ENCODE data around the gene CFAP58.
"Not testable (repeated sequence)": the region's sequence is repeated elsewhere in the genome, so short reads cannot be mapped to it uniquely, and the experiment has no call there.

The CFAP58 gene

DNA sequence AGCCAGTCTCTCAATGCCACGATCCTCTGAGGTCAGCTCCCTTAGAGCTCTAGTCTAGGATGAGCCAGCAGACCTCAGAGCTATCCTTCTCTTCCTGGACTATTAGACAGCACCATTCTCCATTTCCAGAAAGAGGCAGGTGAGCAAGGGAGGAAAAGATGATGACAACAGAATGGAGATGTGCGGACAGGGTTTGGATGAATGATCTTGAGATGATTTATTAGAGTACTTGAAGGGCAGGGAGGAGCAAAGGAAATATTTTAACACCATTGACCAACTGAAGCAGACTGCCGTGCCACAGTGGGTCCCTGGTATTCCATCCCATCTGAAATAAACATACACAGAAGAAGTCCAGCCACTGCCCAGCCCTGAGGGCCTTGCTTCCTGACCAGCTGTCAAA is 94.3 kb downstream of the CFAP58 start:
- H3K36me3 ChIP-seq (ENCODE audit: insufficient read depth, low read length), result no peaks in the 10 kb centered on the region
- no peaks in the 10 kb centered on the region for H3K9me3 ChIP-seq (ENCODE audit: low read length)
- no peaks in the 10 kb centered on the region for H3K27me3 ChIP-seq (ENCODE audit: control insufficient read depth in 1 of 2, insufficient read depth in 2 of 2, low read length in 2 of 2)
- H3K4me1 ChIP-seq (ENCODE audit: insufficient read depth, low read length), result no peaks in the 10 kb centered on the region
- H3K27ac ChIP-seq (ENCODE audit: low read depth, low read length), result no peak overlapping the region
- H3K9ac ChIP-seq (ENCODE audit: low read length), result no peak overlapping the region
- H3K4me3 ChIP-seq (ENCODE audit: low read depth in 1 of 2, low read length in 2 of 2), result no peak overlapping the region

DNA sequence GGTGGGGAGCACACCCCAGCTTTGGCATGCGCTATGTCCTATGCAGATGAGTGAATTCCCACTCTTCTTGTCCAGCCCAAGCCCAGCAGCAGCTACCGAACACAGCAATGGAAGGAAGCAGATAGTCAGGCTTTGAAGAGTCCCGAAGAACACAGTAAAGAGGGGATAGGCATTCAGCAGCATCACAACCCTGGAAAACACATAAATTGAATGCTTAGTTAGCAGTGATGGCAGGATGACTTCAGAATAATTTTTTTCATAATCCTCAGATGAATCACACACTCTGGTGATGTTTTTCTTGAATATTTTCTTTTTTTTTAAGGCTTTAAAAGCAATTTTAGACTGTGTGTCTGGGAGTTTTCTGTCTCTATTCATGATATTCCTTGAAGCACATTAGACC is 95.8 kb downstream of the CFAP58 start:
- no peaks in the 10 kb centered on the region for H3K27me3 ChIP-seq (ENCODE audit: control insufficient read depth in 1 of 2, insufficient read depth in 2 of 2, low read length in 2 of 2)
- no peaks in the 10 kb centered on the region for H3K9me3 ChIP-seq (ENCODE audit: low read length)
- H3K9ac ChIP-seq (ENCODE audit: low read length), result no peak overlapping the region
- no peaks in the 10 kb centered on the region for H3K36me3 ChIP-seq (ENCODE audit: insufficient read depth, low read length)
- H3K4me3 ChIP-seq (ENCODE audit: low read depth in 1 of 2, low read length in 2 of 2), result no peak overlapping the region
- no peaks in the 10 kb centered on the region for H3K4me1 ChIP-seq (ENCODE audit: insufficient read depth, low read length)
- no peak overlapping the region for H3K27ac ChIP-seq (ENCODE audit: low read depth, low read length)

DNA sequence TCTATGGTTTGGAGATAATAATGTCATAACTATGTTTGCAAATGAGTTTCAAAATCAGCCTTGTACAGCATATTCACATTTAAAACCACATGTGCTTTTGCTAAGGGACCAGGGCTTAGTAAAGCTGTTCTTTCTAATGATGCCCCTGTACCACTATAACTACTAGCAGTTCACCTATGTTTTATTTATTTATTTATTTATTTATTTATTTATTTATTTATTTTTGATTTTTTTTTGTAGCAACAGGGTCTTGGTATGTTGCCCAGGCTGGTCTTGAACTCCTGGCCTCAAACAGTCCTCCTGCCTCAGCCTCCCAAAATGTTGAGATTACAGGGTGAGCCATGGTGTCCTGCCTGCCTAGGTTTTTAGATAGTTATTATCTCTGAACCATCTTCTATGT is 96.9 kb downstream of the CFAP58 start:
- H3K27me3 ChIP-seq (ENCODE audit: control insufficient read depth in 1 of 2, insufficient read depth in 2 of 2, low read length in 2 of 2), result no peaks in the 10 kb centered on the region
- H3K9me3 ChIP-seq (ENCODE audit: low read length), result no peaks in the 10 kb centered on the region
- no peak overlapping the region for H3K27ac ChIP-seq (ENCODE audit: low read depth, low read length)
- no peaks in the 10 kb centered on the region for H3K4me1 ChIP-seq (ENCODE audit: insufficient read depth, low read length)
- no peak overlapping the region for H3K9ac ChIP-seq (ENCODE audit: low read length)
- H3K36me3 ChIP-seq (ENCODE audit: insufficient read depth, low read length), result no peaks in the 10 kb centered on the region
- H3K4me3 ChIP-seq (ENCODE audit: low read depth in 1 of 2, low read length in 2 of 2), result no peak overlapping the region

DNA sequence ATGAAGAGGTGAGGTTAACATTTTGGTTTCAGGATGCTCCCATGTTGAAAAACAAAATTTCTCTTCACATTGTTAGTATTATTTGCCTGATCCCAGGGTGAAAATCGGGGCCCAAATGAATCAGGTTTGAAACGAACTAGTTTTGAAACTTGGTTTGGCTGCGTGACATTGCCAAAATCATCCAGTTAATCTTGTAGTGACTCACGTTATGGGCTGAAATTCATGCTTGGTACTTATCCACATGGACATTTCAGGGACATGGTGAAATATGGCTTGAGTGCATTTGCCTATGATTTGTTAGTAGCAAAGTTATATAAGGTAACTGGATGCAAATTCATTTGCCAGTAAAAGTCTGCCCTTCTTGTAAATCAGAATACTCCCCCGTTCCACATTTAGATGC is 97.3 kb downstream of the CFAP58 start:
- Histone ChIP-seq H3K4me1 (ENCODE audit: insufficient read depth, low read length) (no peaks in the 10 kb centered on the region), H3K27ac (ENCODE audit: low read depth, low read length) (no peak overlapping the region), H3K9ac (ENCODE audit: low read length) (no peak overlapping the region), H3K4me3 (ENCODE audit: low read depth in 1 of 2, low read length in 2 of 2) (no peak overlapping the region), H3K36me3 (ENCODE audit: insufficient read depth, low read length) (no peaks in the 10 kb centered on the region), H3K9me3 (ENCODE audit: low read length) (no peaks in the 10 kb centered on the region), H3K27me3 (ENCODE audit: control insufficient read depth in 1 of 2, insufficient read depth in 2 of 2, low read length in 2 of 2) (no peaks in the 10 kb centered on the region)

DNA sequence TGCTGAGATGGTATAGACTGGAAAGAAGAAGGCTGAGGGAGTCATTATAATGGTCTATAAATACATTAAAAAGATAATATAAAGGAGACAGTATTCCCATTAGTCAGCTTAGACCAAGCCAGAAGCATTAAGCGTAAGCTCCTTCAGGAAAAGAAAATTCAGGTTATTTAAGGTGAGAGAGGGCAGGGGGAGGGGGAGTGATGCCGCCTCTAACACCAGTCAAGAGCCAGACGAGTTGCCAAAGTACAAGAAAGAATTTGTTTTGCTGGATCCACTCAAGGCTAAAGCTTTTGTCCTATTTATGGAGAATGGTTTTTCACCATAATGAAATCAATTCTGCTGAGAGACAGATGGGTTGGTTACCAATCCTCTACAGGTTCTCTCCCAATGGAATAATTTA is 99.3 kb downstream of the CFAP58 start:
- Histone ChIP-seq H3K27ac (ENCODE audit: low read depth, low read length) (no peak overlapping the region), H3K4me3 (ENCODE audit: low read depth in 1 of 2, low read length in 2 of 2) (no peak overlapping the region), H3K4me1 (ENCODE audit: insufficient read depth, low read length) (no peaks in the 10 kb centered on the region), H3K36me3 (ENCODE audit: insufficient read depth, low read length) (no peaks in the 10 kb centered on the region), H3K9me3 (ENCODE audit: low read length) (no peaks in the 10 kb centered on the region), H3K9ac (ENCODE audit: low read length) (no peak overlapping the region), H3K27me3 (ENCODE audit: control insufficient read depth in 1 of 2, insufficient read depth in 2 of 2, low read length in 2 of 2) (no peaks in the 10 kb centered on the region)

DNA sequence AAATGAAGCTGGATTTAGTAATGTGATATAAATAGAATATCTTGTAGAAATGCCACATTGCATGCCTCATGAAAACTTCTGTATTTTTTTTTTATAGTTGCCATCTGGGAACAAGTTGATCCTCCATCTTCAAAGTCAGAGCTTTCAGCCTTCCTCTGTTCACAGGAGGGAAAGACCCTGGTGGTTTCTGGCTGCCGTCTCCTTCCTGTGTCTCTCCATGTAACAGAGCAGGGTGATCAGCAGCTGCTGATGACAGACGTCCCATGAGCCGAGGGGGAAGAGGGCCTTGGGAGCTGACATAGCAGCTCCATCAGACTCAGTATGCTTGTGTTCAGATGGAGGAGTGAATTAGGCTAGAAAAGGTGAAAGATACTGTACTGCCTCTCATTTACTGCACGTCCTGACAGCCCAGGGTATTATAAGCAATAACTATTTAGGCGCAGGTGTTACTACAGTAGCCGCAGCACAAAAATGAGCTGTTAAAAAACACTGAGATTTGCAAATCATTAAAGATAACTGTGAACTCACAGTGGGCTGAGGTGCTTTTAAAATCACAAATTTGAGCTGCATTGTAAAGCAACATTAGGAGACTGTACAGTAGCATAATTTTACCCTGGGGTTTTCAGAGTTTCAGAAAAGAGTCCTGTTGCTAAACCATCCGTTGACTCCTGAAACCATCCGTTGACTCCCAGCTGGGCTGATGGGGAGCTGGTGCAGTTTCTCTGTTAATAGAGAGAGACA is 103.3 kb downstream of the CFAP58 start:
- no peaks in the 10 kb centered on the region for H3K27me3 ChIP-seq (ENCODE audit: control insufficient read depth in 1 of 2, insufficient read depth in 2 of 2, low read length in 2 of 2)
- H3K4me1 ChIP-seq (ENCODE audit: insufficient read depth, low read length), result no peaks in the 10 kb centered on the region
- H3K9me3 ChIP-seq (ENCODE audit: low read length), result no peaks in the 10 kb centered on the region
- H3K4me3 ChIP-seq (ENCODE audit: low read depth in 1 of 2, low read length in 2 of 2), result no peak overlapping the region
- no peaks in the 10 kb centered on the region for H3K36me3 ChIP-seq (ENCODE audit: insufficient read depth, low read length)
- H3K9ac ChIP-seq (ENCODE audit: low read length), result no peak overlapping the region
- no peak overlapping the region for H3K27ac ChIP-seq (ENCODE audit: low read depth, low read length)

DNA sequence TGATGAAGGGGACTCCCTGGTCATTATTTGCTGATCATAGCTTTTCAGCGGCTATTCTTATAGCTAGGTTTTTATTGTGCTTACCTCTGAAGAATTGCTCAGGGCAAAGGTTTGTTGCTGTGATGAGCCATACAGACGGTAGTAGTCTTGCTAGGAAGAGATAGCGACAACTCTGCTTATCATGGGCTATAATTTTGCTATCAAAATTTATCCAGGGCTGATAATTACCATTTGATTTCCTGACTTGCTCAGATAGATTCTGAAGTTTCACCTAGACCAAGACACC is 103.9 kb downstream of the CFAP58 start:
- Histone ChIP-seq H3K9ac (ENCODE audit: low read length) (no peak overlapping the region), H3K36me3 (ENCODE audit: insufficient read depth, low read length) (no peaks in the 10 kb centered on the region), H3K4me3 (ENCODE audit: low read depth in 1 of 2, low read length in 2 of 2) (no peak overlapping the region), H3K27me3 (ENCODE audit: control insufficient read depth in 1 of 2, insufficient read depth in 2 of 2, low read length in 2 of 2) (no peaks in the 10 kb centered on the region), H3K4me1 (ENCODE audit: insufficient read depth, low read length) (no peaks in the 10 kb centered on the region), H3K27ac (ENCODE audit: low read depth, low read length) (no peak overlapping the region), H3K9me3 (ENCODE audit: low read length) (no peaks in the 10 kb centered on the region)

DNA sequence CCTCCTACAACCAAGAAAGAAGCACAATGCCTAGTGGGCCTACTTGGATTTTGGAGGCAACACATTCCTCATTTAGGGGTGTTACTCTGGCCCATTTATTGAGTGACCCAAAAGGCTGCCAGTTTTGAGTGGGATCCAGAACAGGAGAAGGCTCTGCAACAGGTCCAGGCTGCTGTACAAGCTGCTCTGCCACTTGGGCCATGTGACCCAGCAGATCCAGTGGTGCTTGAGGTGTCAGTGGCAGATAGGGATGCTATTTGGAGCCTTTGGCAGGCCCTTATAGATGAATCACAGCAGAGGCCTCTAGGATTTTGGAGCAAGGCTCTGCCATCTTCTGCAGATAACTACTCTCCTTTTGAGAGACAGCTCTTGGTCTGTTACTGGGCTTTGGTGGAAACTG is 111.9 kb downstream of the CFAP58 start:
- not testable (repeated sequence) for H3K27me3 ChIP-seq (ENCODE audit: control insufficient read depth in 1 of 2, insufficient read depth in 2 of 2, low read length in 2 of 2); H3K9ac ChIP-seq (ENCODE audit: low read length); H3K27ac ChIP-seq (ENCODE audit: low read depth, low read length); H3K36me3 ChIP-seq (ENCODE audit: insufficient read depth, low read length); H3K9me3 ChIP-seq (ENCODE audit: low read length); H3K4me1 ChIP-seq (ENCODE audit: insufficient read depth, low read length); H3K4me3 ChIP-seq (ENCODE audit: low read depth in 1 of 2, low read length in 2 of 2)

DNA sequence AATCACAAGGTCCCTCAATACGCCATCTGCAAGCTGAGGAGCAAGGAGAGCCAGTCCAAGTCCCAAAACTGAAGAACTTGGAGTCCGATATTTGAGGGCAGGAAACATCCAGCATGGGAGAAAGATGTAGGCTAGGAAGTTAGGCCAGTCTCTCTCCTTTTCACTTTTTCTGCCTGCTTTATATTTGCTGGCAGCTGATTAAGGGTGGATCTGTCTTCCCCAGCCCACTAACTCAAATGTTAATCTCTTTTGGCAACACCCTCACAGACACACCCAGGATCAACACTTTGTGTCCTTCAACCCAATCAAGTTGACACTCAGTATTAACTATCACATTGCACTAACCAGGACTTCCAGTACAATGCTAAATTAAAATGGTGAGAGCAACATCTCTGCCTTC is 115.2 kb downstream of the CFAP58 start:
- not testable (repeated sequence) for H3K27me3 ChIP-seq (ENCODE audit: control insufficient read depth in 1 of 2, insufficient read depth in 2 of 2, low read length in 2 of 2); H3K4me3 ChIP-seq (ENCODE audit: low read depth in 1 of 2, low read length in 2 of 2); H3K36me3 ChIP-seq (ENCODE audit: insufficient read depth, low read length)

DNA sequence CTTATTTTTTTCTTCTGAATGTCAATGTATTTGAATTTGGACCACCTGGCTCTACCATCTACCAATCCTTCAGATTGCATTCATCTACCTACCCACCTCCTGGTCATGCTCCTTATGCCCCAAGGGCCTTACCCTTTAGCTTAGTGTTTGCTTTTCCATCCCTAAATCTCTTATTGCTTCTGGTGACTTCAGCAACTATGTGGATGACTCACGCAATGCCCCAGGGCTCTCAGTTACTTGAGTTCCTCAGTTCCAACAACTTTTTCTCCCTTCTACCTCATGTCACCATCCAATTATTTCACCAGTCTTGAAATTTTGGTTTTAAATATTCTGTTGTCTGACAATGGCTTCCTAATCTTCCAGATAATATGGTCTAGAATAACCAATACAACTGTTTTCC is 118.9 kb downstream of the CFAP58 start:
- H3K4me1 ChIP-seq (ENCODE audit: insufficient read depth, low read length), result no peaks in the 10 kb centered on the region
- H3K27ac ChIP-seq (ENCODE audit: low read depth, low read length), result no peak overlapping the region
- H3K36me3 ChIP-seq (ENCODE audit: insufficient read depth, low read length), result no peaks in the 10 kb centered on the region
- H3K4me3 ChIP-seq (ENCODE audit: low read depth in 1 of 2, low read length in 2 of 2), result no peak overlapping the region
- H3K27me3 ChIP-seq (ENCODE audit: control insufficient read depth in 1 of 2, insufficient read depth in 2 of 2, low read length in 2 of 2), result no peaks in the 10 kb centered on the region
- no peaks in the 10 kb centered on the region for H3K9me3 ChIP-seq (ENCODE audit: low read length)
- H3K9ac ChIP-seq (ENCODE audit: low read length), result no peak overlapping the region

More for the DNA sequence above, 115.2 kb downstream of the CFAP58 start:
- H3K4me1 ChIP-seq (ENCODE audit: insufficient read depth, low read length); H3K27ac ChIP-seq (ENCODE audit: low read depth, low read length); H3K9ac ChIP-seq (ENCODE audit: low read length); H3K9me3 ChIP-seq (ENCODE audit: low read length): not testable (repeated sequence)

DNA sequence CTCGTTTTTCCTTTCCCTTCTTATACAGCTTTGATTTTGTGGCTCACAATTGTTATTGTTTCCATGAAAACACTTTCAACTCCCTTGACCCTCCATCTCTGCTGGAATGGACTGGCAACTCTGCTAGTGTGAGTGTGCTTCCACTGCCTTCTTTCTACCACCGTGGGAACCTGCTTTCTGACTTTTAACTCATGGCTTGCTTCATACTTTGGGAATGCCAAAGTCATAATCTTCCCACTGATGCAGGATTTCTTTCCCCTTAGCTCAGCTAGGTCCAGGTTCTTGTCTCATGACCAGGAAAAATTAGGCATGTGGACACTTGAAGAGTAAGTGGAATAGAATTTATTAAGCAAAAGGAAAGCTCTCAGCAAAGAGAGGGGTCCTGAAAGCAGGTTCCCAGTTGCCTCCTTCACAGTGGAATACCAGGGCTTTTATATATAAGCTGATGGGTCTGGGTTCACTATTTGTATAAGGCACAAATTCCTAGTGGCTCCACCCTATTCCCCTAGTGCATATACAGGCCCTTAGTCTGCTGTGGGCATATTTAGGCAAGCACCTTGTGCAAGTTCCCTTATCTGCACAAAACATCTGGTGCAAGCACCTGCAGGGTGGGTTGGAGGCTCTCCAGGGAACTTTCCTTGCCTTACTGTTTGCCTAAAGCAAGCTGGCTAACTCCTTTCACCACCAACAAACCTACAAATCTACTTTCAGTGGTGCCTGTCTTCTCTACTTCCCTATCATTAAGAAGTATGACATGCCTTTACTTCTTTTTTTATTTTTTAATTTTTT is 119.5 kb downstream of the CFAP58 start:
- Histone ChIP-seq H3K27ac (ENCODE audit: low read depth, low read length) (no peak overlapping the region), H3K4me1 (ENCODE audit: insufficient read depth, low read length) (no peaks in the 10 kb centered on the region), H3K4me3 (ENCODE audit: low read depth in 1 of 2, low read length in 2 of 2) (no peak overlapping the region), H3K36me3 (ENCODE audit: insufficient read depth, low read length) (no peaks in the 10 kb centered on the region), H3K9ac (ENCODE audit: low read length) (no peak overlapping the region), H3K9me3 (ENCODE audit: low read length) (no peaks in the 10 kb centered on the region), H3K27me3 (ENCODE audit: control insufficient read depth in 1 of 2, insufficient read depth in 2 of 2, low read length in 2 of 2) (no peaks in the 10 kb centered on the region)

DNA sequence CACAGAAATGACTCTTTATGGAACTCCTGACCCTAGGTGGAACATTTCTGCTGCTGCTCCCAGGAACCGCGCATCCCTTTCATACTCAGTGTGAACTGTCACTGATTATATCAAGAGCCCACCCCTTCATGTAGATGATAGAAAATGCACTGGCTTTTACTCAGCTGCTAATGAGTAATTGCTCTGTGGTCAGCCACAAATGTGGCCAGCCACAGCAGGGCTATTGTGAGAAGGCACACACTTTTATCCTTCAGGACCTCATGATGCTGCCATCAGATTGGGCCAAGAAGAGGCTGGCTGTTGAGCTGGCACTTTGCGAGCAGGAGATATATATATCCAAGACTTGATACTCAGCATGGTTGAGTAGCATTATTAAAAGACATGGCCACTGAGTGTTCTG is 124.7 kb downstream of the CFAP58 start:
- H3K9me3 ChIP-seq (ENCODE audit: low read length), result no peaks in the 10 kb centered on the region
- no peaks in the 10 kb centered on the region for H3K27me3 ChIP-seq (ENCODE audit: control insufficient read depth in 1 of 2, insufficient read depth in 2 of 2, low read length in 2 of 2)
- H3K36me3 ChIP-seq (ENCODE audit: insufficient read depth, low read length), result no peaks in the 10 kb centered on the region
- no peak overlapping the region for H3K27ac ChIP-seq (ENCODE audit: low read depth, low read length)
- no peaks in the 10 kb centered on the region for H3K4me1 ChIP-seq (ENCODE audit: insufficient read depth, low read length)
- H3K9ac ChIP-seq (ENCODE audit: low read length), result no peak overlapping the region
- H3K4me3 ChIP-seq (ENCODE audit: low read depth in 1 of 2, low read length in 2 of 2), result no peak overlapping the region
